H1 (cell line): ENCODE data around the gene EEF1AKMT1. TPM values are rescaled to one million over a fixed set of nuclear protein-coding genes. Genes with fewer than 3 reads are reported as not detected.

Source experiments
- CTCF ChIA-PET: fragments of 300-600 bp; sonication (Branson Sonifier 250); formaldehyde crosslinking; loops from one replicate; lab custom pipeline; 2021; ENCODE audit not compliant: partially characterized antibody; lab: Charles Lee
- POLR2A ChIA-PET: fragments of 300-600 bp; sonication (Branson Sonifier 250); formaldehyde crosslinking; loops from one replicate; lab custom pipeline; 2021; ENCODE audit warnings: inconsistent platforms; ENCODE audit not compliant: partially characterized antibody; lab: Charles Lee
- DNase-seq, 2 experiments: peaks; one replicate each; pipeline versions ENCODE4 v3.0.0 to v3.0.0-alpha.2; 2010 to 2022; ENCODE audit warnings: low spot score in 2 of 2, low read depth in 1 of 2, mixed read lengths in 1 of 2
- FAIRE-seq: peaks from 2 replicates; lab custom pipeline; 2011; peaks lifted over from hg19 to GRCh38; lab: Jason Lieb, UNC
- H2AFZ ChIP-seq: 2 replicates; pipeline ENCODE4 v1.8.1; 2012; ENCODE audit warnings: low read length, inconsistent platforms
- H2AK5ac ChIP-seq: 2 replicates; pipeline ENCODE4 v1.6.1; 2013; ENCODE audit warnings: low read depth, low read length
- H2BK120ac ChIP-seq: replicated peaks from 2 replicates; pipeline ENCODE3; 2013; ENCODE audit warnings: low read depth, low read length, inconsistent platforms
- H2BK12ac ChIP-seq: 2 replicates; pipeline ENCODE4 v1.6.1; 2013; ENCODE audit warnings: low read depth, low read length
- H2BK15ac ChIP-seq: 2 replicates; pipeline ENCODE4 v1.6.1; 2013; ENCODE audit warnings: low read length
- H2BK20ac ChIP-seq: 2 replicates; pipeline ENCODE4 v1.6.1; 2013; ENCODE audit warnings: low read length
- H2BK5ac ChIP-seq: 2 replicates; pipeline ENCODE4 v1.6.1; 2013; ENCODE audit warnings: low read depth, low read length
- H3K14ac ChIP-seq: 2 replicates; pipeline ENCODE4 v1.6.1; 2013; ENCODE audit warnings: inconsistent platforms; ENCODE audit not compliant: insufficient read length
- H3K18ac ChIP-seq: 2 replicates; pipeline ENCODE4 v1.6.1; 2013; ENCODE audit warnings: low read length; ENCODE audit errors: extremely low read depth
- H3K23ac ChIP-seq: 2 replicates; pipeline ENCODE4 v1.6.1; 2013; ENCODE audit warnings: inconsistent platforms; ENCODE audit not compliant: insufficient read length
- H3K23me2 ChIP-seq: 2 replicates; pipeline ENCODE4 v1.6.1; 2013; ENCODE audit warnings: low read depth, low read length
- H3K27ac ChIP-seq: 2 replicates; pipeline ENCODE4 v1.6.1; 2011; ENCODE audit warnings: low read depth, low read length, inconsistent platforms
- H3K27me3 ChIP-seq, 4 experiments: replicated peaks in 1 of 4; 1 replicate in 1 of 4; 2 replicates in 3 of 4; pipeline versions ENCODE4 v1.6.1 to v1.8.1; 2011 to 2013; ENCODE audit warnings: low read length in 3 of 4, mild to moderate bottlenecking in 3 of 4, inconsistent platforms in 2 of 4, mixed read lengths in 2 of 4, moderate library complexity in 1 of 4; ENCODE audit not compliant: control insufficient read depth in 3 of 4, insufficient read depth in 3 of 4; ENCODE audit errors: extremely low read depth in 1 of 4
- H3K36me3 ChIP-seq, 4 experiments: 2 replicates each; pipeline versions ENCODE4 v1.6.1 to v1.8.1; 2011 to 2013; ENCODE audit warnings: mild to moderate bottlenecking in 4 of 4, low read length in 3 of 4, moderate library complexity in 2 of 4, control low read depth in 1 of 4, inconsistent platforms in 1 of 4; ENCODE audit not compliant: insufficient read depth in 4 of 4, control insufficient read depth in 2 of 4
- H3K4ac ChIP-seq: replicated peaks from 2 replicates; pipeline ENCODE3; 2013; ENCODE audit warnings: low read length, low read depth, mixed read lengths, inconsistent platforms; ENCODE audit not compliant: insufficient read length
- H3K4me1 ChIP-seq, 4 experiments: replicated peaks in 1 of 4; 1 replicate in 1 of 4; 2 replicates in 3 of 4; pipeline versions ENCODE4 v1.6.1 to v1.8.1; 2011 to 2013; ENCODE audit warnings: low read length in 3 of 4, inconsistent platforms in 2 of 4, mixed read lengths in 1 of 4; ENCODE audit not compliant: insufficient read depth in 4 of 4, control insufficient read depth in 3 of 4
- H3K4me2 ChIP-seq, 2 experiments: 2 replicates each; pipeline versions ENCODE4 v1.6.1 to v1.8.1; 2011 to 2013; ENCODE audit warnings: low read depth in 2 of 2, low read length in 2 of 2, control low read depth in 1 of 2, inconsistent platforms in 1 of 2, mild to moderate bottlenecking in 1 of 2; ENCODE audit not compliant: insufficient read depth in 1 of 2
- H3K4me3 ChIP-seq, 4 experiments: fragments of 200-600, 300-600 bp in 1 of 4; sonication (generic), shearing (Covaris generic), sonication (Bioruptor Twin) in 1 of 4; 2 replicates each; pipeline versions ENCODE4 v1.5.1 to v1.8.1; 2011 to 2016; ENCODE audit warnings: low read length in 4 of 4, low read depth in 3 of 4, control low read depth in 2 of 4, inconsistent platforms in 2 of 4, mild to moderate bottlenecking in 2 of 4, mixed read lengths in 1 of 4, moderate library complexity in 1 of 4; ENCODE audit not compliant: insufficient read depth in 2 of 4; ENCODE audit errors: extremely low read depth in 1 of 4
- H3K56ac ChIP-seq: replicated peaks from 2 replicates; pipeline ENCODE3; 2013; ENCODE audit warnings: low read depth, mild to moderate bottlenecking, mixed read lengths, low read length, inconsistent platforms; ENCODE audit not compliant: insufficient read length
- H3K79me1 ChIP-seq: 2 replicates; pipeline ENCODE4 v1.6.1; 2013; ENCODE audit warnings: low read depth, low read length, control low read depth
- H3K79me2 ChIP-seq, 2 experiments: 2 replicates each; pipeline versions ENCODE4 v1.6.1 to v1.8.1; 2012 to 2013; ENCODE audit warnings: low read length in 2 of 2, mild to moderate bottlenecking in 2 of 2, inconsistent platforms in 1 of 2; ENCODE audit not compliant: insufficient read depth in 2 of 2, control insufficient read depth in 1 of 2
- H3K9ac ChIP-seq, 4 experiments: replicated peaks in 1 of 4; 1 replicate in 1 of 4; 2 replicates in 3 of 4; pipeline versions ENCODE4 v1.6.1 to v1.8.1; 2011 to 2013; ENCODE audit warnings: low read depth in 3 of 4, low read length in 3 of 4, control low read depth in 2 of 4, mild to moderate bottlenecking in 2 of 4, moderate library complexity in 2 of 4, inconsistent platforms in 1 of 4; ENCODE audit errors: extremely low read depth in 1 of 4
- H3K9me3 ChIP-seq, 2 experiments: 2 replicates each; pipeline versions ENCODE4 v1.6.1 to v1.8.1; 2012 to 2013; ENCODE audit warnings: mild to moderate bottlenecking in 2 of 2, moderate library complexity in 2 of 2, control low read depth in 1 of 2, inconsistent platforms in 1 of 2, low read depth in 1 of 2, low read length in 1 of 2, mixed read lengths in 1 of 2; ENCODE audit not compliant: insufficient read depth in 2 of 2
- H4K20me1 ChIP-seq, 2 experiments: replicated peaks in 1 of 2; 2 replicates each; pipeline versions ENCODE3 to v1.8.1; 2011 to 2013; ENCODE audit warnings: inconsistent platforms in 2 of 2, low read length in 2 of 2, mild to moderate bottlenecking in 1 of 2; ENCODE audit not compliant: insufficient read depth in 2 of 2, control insufficient read depth in 1 of 2
- H4K5ac ChIP-seq: 2 replicates; pipeline ENCODE4 v1.6.1; 2013; ENCODE audit warnings: low read length, low read depth, mixed read lengths, inconsistent platforms; ENCODE audit not compliant: insufficient read length
- H4K8ac ChIP-seq: 2 replicates; pipeline ENCODE4 v1.8.0; 2013; ENCODE audit warnings: mild to moderate bottlenecking, moderate library complexity, low read length, inconsistent platforms; ENCODE audit not compliant: insufficient read depth; ENCODE audit errors: extremely low read depth
- H4K91ac ChIP-seq: replicated peaks from 2 replicates; pipeline ENCODE3; 2013; ENCODE audit warnings: low read length, mixed read lengths, inconsistent platforms; ENCODE audit not compliant: insufficient read length
- E2F6 ChIP-seq: IDR thresholded peaks from 2 replicates; pipeline ENCODE4 v1.6.1; 2012; ENCODE audit warnings: inconsistent platforms
- HDAC2 ChIP-seq, 2 experiments: fragments of 300-600 bp in 1 of 2; sonication (generic) in 1 of 2; IDR thresholded peaks; 2 replicates each; pipeline ENCODE4 v1.6.1; 2011 to 2012; ENCODE audit warnings: low read depth in 2 of 2, low read length in 2 of 2, mild to moderate bottlenecking in 2 of 2, moderate library complexity in 2 of 2, borderline replicate concordance in 1 of 2, inconsistent platforms in 1 of 2
- RFX5 ChIP-seq: IDR thresholded peaks from 2 replicates; pipeline ENCODE4 v1.6.1; 2011; ENCODE audit warnings: low read depth, low read length, improper control_type of control experiment, borderline replicate concordance
- SAP30 ChIP-seq: fragments of 300-600 bp; sonication (generic); IDR thresholded peaks from 2 replicates; pipeline ENCODE4 v1.7.1; 2012; ENCODE audit warnings: low read length, moderate library complexity, mild to moderate bottlenecking, inconsistent platforms; ENCODE audit not compliant: insufficient read depth, insufficient replicate concordance
- WGBS, 2 experiments: shearing (Covaris generic) in 1 of 2; methylation state at CpG; one replicate each; pipeline versions ENCODE4 v1.1.6 to v1.1.7; 2013 to 2015; ENCODE audit warnings: low lambda C conversion rate in 2 of 2, mixed read lengths in 2 of 2, inconsistent platforms in 1 of 2, low coverage in 1 of 2, missing lambda C conversion rate in 1 of 2; ENCODE audit not compliant: insufficient replicate concordance in 2 of 2, insufficient coverage in 1 of 2, insufficient read length in 1 of 2; ENCODE audit errors: extremely low coverage in 1 of 2, missing lambda C conversion rate in 1 of 2; 5-methylcytosine and 5-hydroxymethylcytosine counted together
- polyA plus RNA-seq, 7 experiments: library from polyadenylated mRNA; depleted of rRNA in 3 of 7; stranded (reverse) in 5 of 7; unstranded in 2 of 7; fragments of >200 nt in 5 of 7; fragments of 200-250 nt in 2 of 7; gene quantifications; 1 replicate in 5 of 7; 2 replicates in 1 of 7; 4 replicates in 1 of 7; pipeline versions ENCODE4 v1.2.1 to v1.2.3, GENCODE V29; 2011 to 2013; ENCODE audit warnings: missing spikeins in 2 of 7, mixed read lengths in 2 of 7
- total RNA-seq: library from RNA; stranded (reverse); fragmentation: NEBNext Ultra II Directional; extraction: Animal tissue kit (Norgen Biotek cat#: 25700); gene quantifications from 2 replicates; pipeline ENCODE4 v1.2.1, GENCODE V29; 2021

Gene EEF1AKMT1
- total and polyA plus RNA-seq, 2 of the 8 experiments (the other 6 are each of a cell fraction or from before 2014, with no cell fraction given), result 3.1 to 4.1 TPM

- FAIRE-seq, result no peak
- Histone ChIP-seq H2AFZ (no peak overlapping the region), H4K8ac (no peak overlapping the region), H3K56ac (no peak overlapping the region), H3K9me3 (no peaks in the 10 kb centered on the region), H2AK5ac (no peak overlapping the region), H3K4me2 (no peak overlapping the region), H3K36me3 (no peaks in the 10 kb centered on the region), H4K5ac (no peak overlapping the region), H2BK5ac (no peak overlapping the region), H2BK12ac (no peak overlapping the region), H3K4ac (no peak overlapping the region), H3K9ac (no peak overlapping the region), H3K23me2 (no peaks in the 10 kb centered on the region), H2BK20ac (no peak overlapping the region), H3K79me2 (no peaks in the 10 kb centered on the region), H4K91ac (no peak overlapping the region), H3K27me3 (no peaks in the 10 kb centered on the region), H2BK120ac (no peak overlapping the region), H4K20me1 (no peaks in the 10 kb centered on the region), H3K14ac (no peak overlapping the region), H3K79me1 (no peaks in the 10 kb centered on the region; the same call in 1 of the 2 replicates), H2BK15ac (no peak overlapping the region), H3K23ac (no peak overlapping the region), H3K18ac (no peak overlapping the region), H3K27ac (no peak overlapping the region), H3K4me3 (no peak overlapping the region), H3K4me1 (no peaks in the 10 kb centered on the region)
- no peak for DNase-seq
- ChIA-PET CTCF (interaction anchor here (1.0 to 1.3 kb wide), 4 partner anchors 13 to 195 kb away, joined by 3 to 4 read pairs (median 3); no protein-coding TSS in a partner anchor), POLR2A (no interaction called here)
- TF ChIP-seq HDAC2 (IDR thresholded peaks at IDR 0.05; ENCODE audit: borderline replicate concordance in 1 of 2, low read depth in 2 of 2, low read length in 2 of 2), result no peak
- TF ChIP-seq E2F6, result no peak
- no peak for TF ChIP-seq RFX5
- no peak for TF ChIP-seq SAP30
- 85% methylated on average over 13 of the region's 14 CpGs; no CpG with 5 or more reads in 1 of the 2 experiments for WGBS, 2 experiments
Measured at GRCh38 chr13:20728579-20729311, 45.0 kb downstream of the EEF1AKMT1 start.
